Keratinocyte (primary cell): ENCODE data around the gene IFNA2. TPM values are rescaled to one million over a fixed set of nuclear protein-coding genes. Genes with fewer than 3 reads are reported as not detected.
A peak's percentile ranks its signal among the peaks of the same experiment; 100 is the strongest.

ENCODE experiments used
- DNase-seq: peaks from one replicate; pipeline ENCODE4 v3.0.0-alpha.2; 2011; ENCODE audit warnings: low read depth, missing footprints, low spot score
- FAIRE-seq: peaks from 2 replicates; lab custom pipeline; 2011; peaks lifted over from hg19 to GRCh38; lab: Jason Lieb, UNC
- H2AFZ ChIP-seq: 2 replicates; pipeline ENCODE4 v1.6.0; 2012; ENCODE audit warnings: low read length, control low read depth, inconsistent platforms; ENCODE audit not compliant: control insufficient read depth
- H3K27ac ChIP-seq: 2 replicates; pipeline ENCODE4 v1.5.1; 2011; ENCODE audit warnings: low read length; ENCODE audit not compliant: control insufficient read depth, insufficient read depth
- H3K27me3 ChIP-seq: 3 replicates; pipeline ENCODE4 v1.6.0; 2011; ENCODE audit warnings: low read length; ENCODE audit not compliant: control insufficient read depth, insufficient read depth; ENCODE audit errors: extremely low read depth
- H3K36me3 ChIP-seq, 2 experiments: 2 replicates in 1 of 2; 3 replicates in 1 of 2; pipeline ENCODE4 v1.5.1; 2011; ENCODE audit warnings: low read length in 2 of 2, mild to moderate bottlenecking in 1 of 2; ENCODE audit not compliant: control insufficient read depth in 2 of 2, insufficient read depth in 2 of 2; ENCODE audit errors: extremely low read depth in 1 of 2
- H3K4me1 ChIP-seq: 3 replicates; pipeline ENCODE4 v1.5.1; 2011; ENCODE audit warnings: low read length; ENCODE audit not compliant: control insufficient read depth, insufficient read depth; ENCODE audit errors: extremely low read depth
- H3K4me2 ChIP-seq: 3 replicates; pipeline ENCODE4 v1.6.0; 2011; ENCODE audit warnings: low read depth, low read length; ENCODE audit not compliant: control insufficient read depth, insufficient read depth; ENCODE audit errors: extremely low read depth
- H3K4me3 ChIP-seq, 3 experiments: fragments of 200-600 bp in 1 of 3; sonication (generic) in 1 of 3; 2 replicates in 2 of 3; 3 replicates in 1 of 3; pipeline ENCODE4 v1.5.1; 2011 to 2016; ENCODE audit warnings: low read length in 3 of 3, mild to moderate bottlenecking in 3 of 3, control low read depth in 2 of 3, inconsistent platforms in 1 of 3, low read depth in 1 of 3, mixed read lengths in 1 of 3, mixed run types in 1 of 3, moderate library complexity in 1 of 3; ENCODE audit not compliant: control insufficient read depth in 2 of 3, insufficient read depth in 2 of 3; ENCODE audit errors: extremely low read depth in 1 of 3
- H3K79me2 ChIP-seq: 2 replicates; pipeline ENCODE4 v1.6.0; 2012; ENCODE audit warnings: low read length; ENCODE audit not compliant: control insufficient read depth, insufficient read depth
- H3K9ac ChIP-seq: 3 replicates; pipeline ENCODE4 v1.6.0; 2011; ENCODE audit warnings: low read length; ENCODE audit not compliant: control insufficient read depth, insufficient read depth; ENCODE audit errors: extremely low read depth
- H3K9me1 ChIP-seq: 3 replicates; pipeline ENCODE4 v1.6.0; 2011; ENCODE audit warnings: low read length; ENCODE audit not compliant: control insufficient read depth, insufficient read depth; ENCODE audit errors: extremely low read depth
- H3K9me3 ChIP-seq: 2 replicates; pipeline ENCODE4 v1.5.1; 2012; ENCODE audit warnings: low read depth, low read length; ENCODE audit not compliant: control insufficient read depth
- H4K20me1 ChIP-seq: 3 replicates; pipeline ENCODE4 v1.6.0; 2011; ENCODE audit warnings: low read length; ENCODE audit not compliant: control insufficient read depth, insufficient read depth; ENCODE audit errors: extremely low read depth
- EZH2 ChIP-seq: IDR thresholded peaks from one replicate; pipeline ENCODE4 v1.6.1; 2012; ENCODE audit warnings: inconsistent platforms, mild to moderate bottlenecking, low read length, moderate library complexity
- dilution Hi-C: fragments of 300-500 bp; cut with MboI; formaldehyde crosslinking; loops from one replicate; pipeline ENCODE4 v1.7.0; 2020; ENCODE audit warnings: low sequenced_read_pairs; ENCODE audit not compliant: extremely low pct_ligation_motif_present
- polyA plus RNA-seq, 5 experiments: library from polyadenylated mRNA; depleted of rRNA in 3 of 5; stranded (reverse) in 3 of 5; stranded (forward) in 1 of 5; unstranded in 1 of 5; fragments of >200 nt; gene quantifications; 1 replicate in 1 of 5; 2 replicates in 3 of 5; 3 replicates in 1 of 5; pipeline versions ENCODE4 v1.2.1 to v1.2.3, GENCODE V29; 2011 to 2012; ENCODE audit warnings: missing spikeins in 2 of 5, low read depth in 1 of 5, low replicate concordance in 1 of 5
- TF ChIP-seq, protein P1 (sequence below), 3 experiments: IDR thresholded peaks in 1 of 3; conservative IDR thresholded peaks in 1 of 3; optimal IDR thresholded peaks in 1 of 3; 2 replicates in 2 of 3; 3 replicates in 1 of 3; pipeline versions ENCODE3 to v1.5.1; 2011; ENCODE audit warnings: low read length in 3 of 3, mild to moderate bottlenecking in 3 of 3, moderate library complexity in 2 of 3, control low read depth in 1 of 3, inconsistent platforms in 1 of 3; ENCODE audit not compliant: insufficient read depth in 2 of 3; ENCODE audit errors: extremely low read depth in 1 of 3

The IFNA2 gene
- polyA plus RNA-seq, 1 donor (not counting 4 experiments of a cell fraction or from before 2014, with no cell fraction given) = not detected

DNA sequence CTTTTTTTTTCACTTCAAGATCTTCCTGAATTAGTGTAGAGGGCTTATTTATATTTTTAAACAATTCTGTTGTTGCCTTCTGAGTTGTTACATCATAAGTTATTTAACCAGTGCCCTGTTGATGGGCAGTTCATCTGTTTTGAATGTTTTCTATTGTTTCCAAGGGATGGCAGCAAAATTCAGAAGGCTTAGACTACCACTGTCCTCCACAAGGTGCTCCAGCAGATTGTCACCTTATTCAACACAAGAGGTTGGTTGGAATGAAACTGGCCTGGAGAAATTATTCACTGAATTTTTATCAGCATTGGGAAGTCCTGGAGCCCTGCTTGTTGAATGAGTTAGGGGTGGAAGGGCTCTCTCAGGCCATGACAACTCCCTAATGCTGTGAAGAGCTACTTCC lies 48.7 kb downstream of the IFNA2 start:
- TF ChIP-seq EZH2 = no peak
- TF ChIP-seq, protein P1, sequence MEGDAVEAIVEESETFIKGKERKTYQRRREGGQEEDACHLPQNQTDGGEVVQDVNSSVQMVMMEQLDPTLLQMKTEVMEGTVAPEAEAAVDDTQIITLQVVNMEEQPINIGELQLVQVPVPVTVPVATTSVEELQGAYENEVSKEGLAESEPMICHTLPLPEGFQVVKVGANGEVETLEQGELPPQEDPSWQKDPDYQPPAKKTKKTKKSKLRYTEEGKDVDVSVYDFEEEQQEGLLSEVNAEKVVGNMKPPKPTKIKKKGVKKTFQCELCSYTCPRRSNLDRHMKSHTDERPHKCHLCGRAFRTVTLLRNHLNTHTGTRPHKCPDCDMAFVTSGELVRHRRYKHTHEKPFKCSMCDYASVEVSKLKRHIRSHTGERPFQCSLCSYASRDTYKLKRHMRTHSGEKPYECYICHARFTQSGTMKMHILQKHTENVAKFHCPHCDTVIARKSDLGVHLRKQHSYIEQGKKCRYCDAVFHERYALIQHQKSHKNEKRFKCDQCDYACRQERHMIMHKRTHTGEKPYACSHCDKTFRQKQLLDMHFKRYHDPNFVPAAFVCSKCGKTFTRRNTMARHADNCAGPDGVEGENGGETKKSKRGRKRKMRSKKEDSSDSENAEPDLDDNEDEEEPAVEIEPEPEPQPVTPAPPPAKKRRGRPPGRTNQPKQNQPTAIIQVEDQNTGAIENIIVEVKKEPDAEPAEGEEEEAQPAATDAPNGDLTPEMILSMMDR (optimal IDR thresholded peaks at IDR 0.05 in 1 of 3, IDR thresholded peaks at IDR 0.05 in 1 of 3, conservative IDR thresholded peaks at IDR 0.05 in 1 of 3; ENCODE audit: extremely low read depth in 1 of 3, insufficient read depth in 2 of 3, low read length in 3 of 3) = no peak
- no peak for FAIRE-seq
- no peak overlapping the region for H3K9ac ChIP-seq
- H3K9me3 ChIP-seq = no peaks in the 10 kb centered on the region
- peaks cover 0 to 7% of the 10 kb centered on the region in 2 experiments for H3K36me3 ChIP-seq
- no peaks in the 10 kb centered on the region for H3K9me1 ChIP-seq
- no peak overlapping the region for H2AFZ ChIP-seq
- H4K20me1 ChIP-seq = no peaks in the 10 kb centered on the region
- H3K27ac ChIP-seq = no peak overlapping the region
- no peaks in the 10 kb centered on the region for H3K27me3 ChIP-seq
- dilution Hi-C loops = no loop called here
- peaks cover 17% of the 10 kb centered on the region for H3K4me1 ChIP-seq
- H3K4me2 ChIP-seq = no peak overlapping the region
- H3K4me3 ChIP-seq = no peak overlapping the region
- DNase-seq = no peak
- peaks cover 36% of the 10 kb centered on the region for H3K79me2 ChIP-seq

DNA sequence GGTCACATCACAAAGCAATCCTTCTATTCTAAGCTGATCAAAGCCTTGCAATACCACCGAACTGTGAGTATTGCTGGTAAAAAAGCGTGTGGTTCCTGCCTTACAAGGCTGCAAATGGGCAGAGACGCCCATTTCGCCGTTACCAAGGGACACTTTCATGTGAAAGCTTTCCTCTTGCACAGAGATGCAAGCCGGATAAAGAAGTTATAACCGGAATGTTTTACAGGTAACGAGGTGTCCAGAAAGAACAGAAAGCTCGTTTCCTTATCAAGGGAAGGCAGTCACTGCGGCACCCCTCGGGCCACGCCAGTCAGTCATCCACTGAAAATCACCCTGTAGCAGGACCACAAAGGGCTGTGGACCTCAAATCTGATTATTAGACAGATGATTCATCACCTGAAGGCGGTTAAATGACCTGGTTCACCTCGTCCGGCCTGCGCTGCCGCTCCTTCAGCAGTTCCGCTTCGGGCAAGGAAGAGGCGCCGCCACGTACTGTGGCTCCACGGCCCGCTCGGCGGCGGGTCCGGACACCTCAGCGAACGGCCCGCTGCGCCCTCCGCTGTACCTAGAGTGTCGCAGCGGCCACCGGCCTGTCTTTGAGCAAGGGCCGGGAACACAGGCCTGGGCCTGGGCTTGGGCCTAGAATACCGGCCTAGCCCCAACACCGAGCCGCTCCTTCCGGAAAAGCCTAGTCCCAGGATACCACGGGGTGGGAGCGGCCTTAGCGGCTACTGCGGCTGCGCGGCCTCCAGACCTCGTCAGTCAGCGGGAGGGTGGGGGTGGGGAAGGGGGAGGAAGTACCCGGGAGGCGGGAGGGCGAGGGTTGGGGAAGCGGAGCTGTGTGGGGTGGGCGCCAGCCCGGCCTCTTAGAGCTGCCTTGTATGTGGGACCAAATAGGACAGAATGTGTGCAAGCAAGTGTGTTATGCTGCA lies 50.2 kb downstream of the IFNA2 start, which contains the start of gene KLHL9:
Gene KLHL9 (minus strand): TSS at position 704 of the 932 bp plus-strand sequence. CDS start 545 bp downstream, at position 159.
- H3K4me3 ChIP-seq = peak within 1 kb of the TSS; percentile 69 to 86 (median 75)
- peak within 1 kb of the TSS; percentile 90 for H2AFZ ChIP-seq
- H3K9me1 ChIP-seq = no peaks in the 10 kb centered on the region
- TF ChIP-seq EZH2 = no peak
- TF ChIP-seq, protein P1 (optimal IDR thresholded peaks at IDR 0.05 in 1 of 3, IDR thresholded peaks at IDR 0.05 in 1 of 3, conservative IDR thresholded peaks at IDR 0.05 in 1 of 3; ENCODE audit: extremely low read depth in 1 of 3, insufficient read depth in 2 of 3, low read length in 3 of 3) = no peak
- peak within 1 kb of the TSS; percentile 78 for H3K4me2 ChIP-seq
- peak; percentile 5 for FAIRE-seq
- peak within 1 kb of the TSS; percentile 91 for H3K27ac ChIP-seq
- H3K36me3 ChIP-seq = peaks cover 0 to 7% of the 10 kb centered on the region in 2 experiments
- H3K4me1 ChIP-seq = peaks cover 21% of the 10 kb centered on the region
- H3K9me3 ChIP-seq = no peaks in the 10 kb centered on the region
- peak; percentile 23 for DNase-seq
- peaks cover 51% of the 10 kb centered on the region for H3K79me2 ChIP-seq
- no peaks in the 10 kb centered on the region for H3K27me3 ChIP-seq
- dilution Hi-C loops = no loop called here
- no peaks in the 10 kb centered on the region for H4K20me1 ChIP-seq
- peak within 1 kb of the TSS; percentile 93 for H3K9ac ChIP-seq

Other genes starting within 250 kb of the IFNA2 start
- not detected in 3 replicates for gene IFNW1, start 243.6 kb downstream of the IFNA2 start, polyA plus RNA-seq
- not detected in 3 replicates for gene IFNA21, start 218.7 kb downstream of the IFNA2 start, polyA plus RNA-seq
- not detected in 3 replicates for gene IFNA4, start 197.8 kb downstream of the IFNA2 start, polyA plus RNA-seq
- gene IFNA7, start 183.2 kb downstream of the IFNA2 start, polyA plus RNA-seq = not detected in 3 replicates
- not detected in 3 replicates for gene IFNA10, start 178.3 kb downstream of the IFNA2 start, polyA plus RNA-seq
- not detected in 3 replicates for gene IFNA16, start 168.1 kb downstream of the IFNA2 start, polyA plus RNA-seq
- gene IFNA17, start 157.2 kb downstream of the IFNA2 start, polyA plus RNA-seq = not detected in 3 replicates
- not detected in 3 replicates for gene IFNA14, start 145.4 kb downstream of the IFNA2 start, polyA plus RNA-seq
- not detected in 3 replicates for gene IFNA5, start 80.1 kb downstream of the IFNA2 start, polyA plus RNA-seq
- 13.5 to 18.7 TPM (median 16.8 TPM) in 3 replicates for gene KLHL9, start 50.0 kb downstream of the IFNA2 start, polyA plus RNA-seq
- not detected in 3 replicates for gene IFNA6, start 34.5 kb downstream of the IFNA2 start, polyA plus RNA-seq
- gene IFNA13, start 17.3 kb downstream of the IFNA2 start, polyA plus RNA-seq = not detected in 3 replicates
- gene IFNA8, start 23.7 kb upstream of the IFNA2 start, polyA plus RNA-seq = not detected in 3 replicates
- gene IFNA1, start 55.0 kb upstream of the IFNA2 start, polyA plus RNA-seq = not detected in 3 replicates
- 0.51 to 3.9 TPM (median 2.6 TPM) in 3 replicates for gene IFNE, start 96.9 kb upstream of the IFNA2 start, polyA plus RNA-seq